DMS 273 treated with DMSO at 0.1 percent for 48 hours (cell line): ENCODE data around the gene PSME4.

Experiments used
- DNase-seq: peaks from one replicate; lab custom pipeline; 2025; lab: John Stamatoyannopoulos, UW

PSME4 gene, protein sequence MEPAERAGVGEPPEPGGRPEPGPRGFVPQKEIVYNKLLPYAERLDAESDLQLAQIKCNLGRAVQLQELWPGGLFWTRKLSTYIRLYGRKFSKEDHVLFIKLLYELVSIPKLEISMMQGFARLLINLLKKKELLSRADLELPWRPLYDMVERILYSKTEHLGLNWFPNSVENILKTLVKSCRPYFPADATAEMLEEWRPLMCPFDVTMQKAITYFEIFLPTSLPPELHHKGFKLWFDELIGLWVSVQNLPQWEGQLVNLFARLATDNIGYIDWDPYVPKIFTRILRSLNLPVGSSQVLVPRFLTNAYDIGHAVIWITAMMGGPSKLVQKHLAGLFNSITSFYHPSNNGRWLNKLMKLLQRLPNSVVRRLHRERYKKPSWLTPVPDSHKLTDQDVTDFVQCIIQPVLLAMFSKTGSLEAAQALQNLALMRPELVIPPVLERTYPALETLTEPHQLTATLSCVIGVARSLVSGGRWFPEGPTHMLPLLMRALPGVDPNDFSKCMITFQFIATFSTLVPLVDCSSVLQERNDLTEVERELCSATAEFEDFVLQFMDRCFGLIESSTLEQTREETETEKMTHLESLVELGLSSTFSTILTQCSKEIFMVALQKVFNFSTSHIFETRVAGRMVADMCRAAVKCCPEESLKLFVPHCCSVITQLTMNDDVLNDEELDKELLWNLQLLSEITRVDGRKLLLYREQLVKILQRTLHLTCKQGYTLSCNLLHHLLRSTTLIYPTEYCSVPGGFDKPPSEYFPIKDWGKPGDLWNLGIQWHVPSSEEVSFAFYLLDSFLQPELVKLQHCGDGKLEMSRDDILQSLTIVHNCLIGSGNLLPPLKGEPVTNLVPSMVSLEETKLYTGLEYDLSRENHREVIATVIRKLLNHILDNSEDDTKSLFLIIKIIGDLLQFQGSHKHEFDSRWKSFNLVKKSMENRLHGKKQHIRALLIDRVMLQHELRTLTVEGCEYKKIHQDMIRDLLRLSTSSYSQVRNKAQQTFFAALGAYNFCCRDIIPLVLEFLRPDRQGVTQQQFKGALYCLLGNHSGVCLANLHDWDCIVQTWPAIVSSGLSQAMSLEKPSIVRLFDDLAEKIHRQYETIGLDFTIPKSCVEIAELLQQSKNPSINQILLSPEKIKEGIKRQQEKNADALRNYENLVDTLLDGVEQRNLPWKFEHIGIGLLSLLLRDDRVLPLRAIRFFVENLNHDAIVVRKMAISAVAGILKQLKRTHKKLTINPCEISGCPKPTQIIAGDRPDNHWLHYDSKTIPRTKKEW (N-terminal part only)

GRCh38 chr2:53970724-53971602 lies at the start of gene PSME4:
Gene PSME4 (minus strand): TSS chr2:53970993. CDS start chr2:53970784, 209 bp downstream.
- DNase-seq, result peak; percentile 68

DNA sequence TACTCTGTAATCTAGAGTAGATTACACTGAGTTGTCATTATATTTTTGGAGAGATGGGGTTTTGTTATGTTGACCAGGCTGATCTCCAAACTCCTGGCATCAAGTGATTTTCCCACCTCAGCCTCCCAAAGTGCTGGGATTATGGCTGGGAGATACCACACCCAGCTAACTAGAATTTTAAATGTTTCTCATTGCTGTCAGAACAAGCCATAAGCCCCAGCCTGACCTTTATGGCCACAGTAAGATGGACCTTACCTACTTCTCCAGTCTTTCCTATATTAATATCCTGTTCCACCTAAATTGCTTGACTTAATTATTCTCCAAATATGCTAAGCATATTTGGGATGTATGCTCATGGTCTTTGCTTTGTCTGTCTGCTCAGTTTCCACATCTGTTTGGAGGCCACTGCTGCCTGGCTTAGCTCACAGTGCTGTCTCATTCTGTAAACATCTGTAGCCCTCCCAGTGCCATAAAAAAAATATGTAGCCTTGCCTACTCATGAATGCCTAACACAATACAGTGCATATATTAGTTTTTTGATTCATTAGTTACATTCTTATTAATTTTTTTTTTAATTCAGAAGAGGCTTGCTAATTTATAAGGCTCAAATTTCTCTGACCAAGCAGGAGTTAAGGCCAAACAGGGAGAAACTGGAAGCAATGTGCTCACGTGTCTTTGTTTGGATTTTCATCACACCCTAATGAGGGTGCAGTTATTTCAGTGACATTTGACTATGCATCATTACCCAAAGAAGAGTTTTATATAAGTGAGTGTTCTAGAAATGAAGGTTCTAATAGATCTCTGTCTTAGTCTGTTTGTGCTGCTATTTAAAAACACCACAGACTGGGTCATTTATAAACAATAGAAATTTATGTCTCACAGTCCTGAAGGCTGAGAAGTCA lies 45.3 kb upstream of the PSME4 start:
- no peak for DNase-seq

DNA sequence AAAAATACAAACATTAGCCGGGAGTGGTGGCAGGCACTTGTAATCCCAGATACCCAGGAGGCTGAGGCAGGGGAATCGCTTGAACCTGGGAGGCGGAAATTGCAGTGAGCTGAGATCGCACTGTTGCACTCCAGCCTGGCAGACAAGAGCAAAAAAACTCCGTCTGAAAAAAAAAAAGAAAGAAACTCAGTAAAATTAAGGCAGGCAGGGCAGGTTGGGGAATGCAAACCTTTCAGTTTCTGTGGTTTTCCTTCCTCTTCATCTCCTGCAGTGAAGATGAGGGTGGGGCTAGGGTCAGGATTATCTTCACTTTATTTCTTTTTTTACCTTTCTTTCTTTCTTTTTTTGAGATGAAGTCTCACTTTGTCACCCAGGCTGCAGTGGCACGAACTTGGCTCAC lies 43.2 kb upstream of the PSME4 start:
- no peak for DNase-seq

DNA sequence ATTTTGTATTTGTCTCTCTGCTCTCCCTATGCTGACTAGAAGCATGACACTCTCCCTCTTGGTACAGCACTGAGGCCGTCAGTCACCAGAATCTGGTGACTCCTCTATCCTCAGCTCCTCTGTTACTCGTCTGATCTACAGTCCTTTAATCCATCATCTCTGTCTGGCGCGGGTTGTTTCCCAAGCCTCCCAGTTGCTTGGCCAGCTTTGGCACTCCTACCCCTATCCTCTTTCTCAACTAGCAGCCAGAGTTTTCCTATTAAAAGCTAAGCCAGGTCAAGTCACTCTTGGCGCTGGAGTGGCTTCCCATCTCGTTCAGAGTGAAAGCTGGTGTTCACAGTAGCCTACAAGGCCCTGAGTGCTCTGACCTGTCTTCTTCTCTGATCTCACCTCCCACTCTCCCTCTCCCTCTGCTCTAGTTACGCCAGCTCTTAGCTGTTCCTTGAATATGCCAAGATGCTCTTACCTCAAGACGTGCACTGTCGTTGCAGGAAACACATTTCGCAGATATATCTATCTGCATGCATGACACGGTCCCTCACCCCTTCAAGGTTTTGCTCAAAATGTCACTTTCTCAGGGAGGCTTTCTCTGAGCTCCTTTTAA lies 41.8 kb upstream of the PSME4 start:
- DNase-seq, result no peak

DNA sequence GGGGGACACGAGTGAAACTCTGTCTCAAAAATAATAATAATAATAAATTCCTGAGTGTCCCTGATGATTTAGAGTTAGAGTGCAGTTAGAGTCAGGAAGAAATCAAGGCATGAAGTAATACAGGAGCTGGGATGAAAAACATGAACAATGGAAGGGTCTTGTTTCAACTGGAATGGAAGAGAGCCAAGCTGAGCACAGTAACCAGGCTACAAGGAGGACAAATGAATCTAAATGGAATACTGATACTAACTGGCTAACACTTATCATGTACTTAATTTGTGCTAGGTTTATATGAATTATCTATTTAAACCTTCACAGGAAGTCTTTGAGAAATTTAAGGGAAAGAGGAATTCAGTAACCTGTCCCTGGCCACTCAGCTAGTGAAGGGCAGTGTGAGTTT lies 38.8 kb upstream of the PSME4 start:
- DNase-seq, result no peak

- DNase-seq, result no peak
These were observed 37.6 kb upstream of the PSME4 start for GRCh38 chr2:54008439-54008838.

DNA sequence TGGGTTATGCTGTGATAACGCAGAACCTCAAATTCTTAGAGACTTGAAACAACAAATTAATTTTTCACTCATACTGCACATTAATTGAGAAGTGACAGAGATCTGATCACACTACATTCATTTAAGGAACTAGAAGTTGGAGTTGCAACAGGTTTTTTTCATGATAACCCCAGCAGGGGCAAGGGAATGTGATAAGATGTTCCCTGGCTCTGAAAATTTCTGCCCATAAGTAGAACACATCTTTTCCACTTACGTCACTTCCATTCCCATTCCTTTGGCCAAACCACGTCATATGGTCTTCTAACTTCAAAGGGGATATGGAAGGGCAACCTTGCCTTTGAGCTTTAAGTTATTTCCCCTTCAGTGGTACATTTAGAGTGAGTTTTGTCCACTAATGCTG lies 29.7 kb upstream of the PSME4 start:
- no peak for DNase-seq

DNA sequence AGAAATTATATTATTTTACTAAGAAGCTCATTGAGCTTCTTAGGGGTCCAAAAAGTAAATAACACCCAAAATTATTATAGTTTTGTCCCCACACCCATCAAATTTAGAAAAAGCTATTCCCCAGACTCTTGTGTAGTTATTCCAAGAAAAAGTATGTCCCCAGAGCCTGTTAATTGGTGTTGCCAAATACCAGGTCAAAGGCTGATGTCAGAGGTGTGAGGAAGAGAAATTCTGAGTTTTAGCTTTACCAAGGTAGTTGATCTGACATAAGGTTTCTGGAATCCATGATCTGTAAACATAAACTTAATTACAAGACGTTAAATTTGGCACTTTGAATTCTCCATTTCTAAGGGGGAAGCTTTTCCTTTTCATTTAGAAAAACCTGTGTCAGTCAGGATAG lies 29.3 kb upstream of the PSME4 start:
- no peak for DNase-seq

GRCh38 chr2:53998834-53999233 lies 28.0 kb upstream of the PSME4 start:
- no peak for DNase-seq

GRCh38 chr2:53994818-53995808 lies 24.3 kb upstream of the PSME4 start:
- no peak for DNase-seq

GRCh38 chr2:53991948-53992347 lies 21.2 kb upstream of the PSME4 start:
- DNase-seq, result no peak

GRCh38 chr2:53989210-53989862 lies 18.5 kb upstream of the PSME4 start:
- no peak for DNase-seq

- no peak for DNase-seq
These were observed 16.6 kb upstream of the PSME4 start for GRCh38 chr2:53987336-53987921.

- DNase-seq, result no peak
These were observed 14.9 kb upstream of the PSME4 start for GRCh38 chr2:53985646-53986045.

DNA sequence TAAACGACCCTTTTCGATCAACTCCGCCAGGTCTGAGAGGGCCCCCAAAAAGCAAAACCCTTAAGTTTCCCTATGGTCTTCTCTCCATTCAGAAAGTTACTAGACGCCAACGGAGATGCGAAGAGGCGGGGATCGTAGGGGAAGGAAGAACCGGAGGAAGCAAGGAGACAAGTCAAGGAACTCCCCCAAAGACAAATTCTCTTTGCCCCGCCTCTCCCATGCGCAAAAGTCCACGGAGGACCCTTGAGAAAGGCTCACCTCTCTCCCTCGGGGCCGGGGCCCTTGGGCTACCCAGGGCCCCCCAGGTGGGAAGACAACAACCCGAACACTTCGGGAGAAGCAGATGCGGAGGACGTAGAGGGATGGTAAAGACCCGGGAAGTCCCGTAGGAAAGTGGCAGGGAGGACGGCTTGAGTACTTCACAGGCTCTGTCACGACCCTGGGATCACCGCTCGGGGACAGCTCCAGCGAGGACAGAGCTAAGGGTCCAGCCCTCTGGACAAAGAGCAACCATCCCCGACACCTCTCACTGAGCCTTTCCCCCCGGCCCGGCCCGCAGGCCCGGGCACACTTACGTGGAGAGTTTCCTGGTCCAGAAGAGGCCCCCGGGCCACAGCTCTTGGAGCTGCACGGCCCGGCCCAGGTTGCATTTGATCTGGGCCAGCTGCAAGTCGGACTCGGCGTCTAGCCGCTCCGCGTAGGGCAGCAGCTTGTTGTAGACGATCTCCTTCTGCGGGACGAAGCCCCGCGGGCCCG lies 647 bp downstream of the PSME4 start:
- DNase-seq, result peak; percentile 6

DNA sequence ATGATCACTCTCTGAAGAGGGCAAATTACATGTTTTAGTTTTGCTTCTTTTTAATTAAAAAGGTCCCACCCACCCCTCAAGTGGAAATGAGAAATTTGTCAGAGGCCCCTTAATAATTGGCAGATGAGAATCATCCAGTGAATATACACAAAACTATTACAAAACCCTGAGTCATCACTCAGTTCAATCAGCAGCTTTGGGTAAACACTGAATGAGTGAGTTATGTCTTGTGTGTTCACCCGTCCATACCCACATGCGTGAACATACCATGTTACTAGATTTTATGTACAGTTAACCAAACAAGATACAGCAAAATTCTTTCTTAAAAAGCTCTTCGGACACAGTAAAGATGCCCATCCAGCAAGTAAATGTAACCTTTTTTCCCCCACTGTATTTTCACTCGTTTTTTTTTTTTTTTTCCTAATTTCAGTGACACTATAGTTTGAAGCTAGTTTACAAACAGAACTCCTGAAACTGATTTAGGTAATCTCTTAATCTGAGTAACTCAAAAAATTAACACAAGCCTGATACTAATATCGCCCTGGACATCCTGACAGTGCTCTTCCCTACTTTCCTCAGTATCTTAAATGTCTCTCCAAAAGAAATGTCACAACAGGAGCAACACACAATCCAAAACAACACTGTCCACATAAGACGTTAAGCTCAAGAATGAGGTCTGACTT lies 1.4 kb downstream of the PSME4 start:
- peak; percentile 11 for DNase-seq
